ENCODE data around the gene PLPPR2.

GRCh38 chr19:11390359-11390758 lies 35.1 kb downstream of the PLPPR2 start:
- TF ChIP-seq POLR2AphosphoS5 (IDR thresholded peaks at IDR 0.05; ENCODE audit: low read depth, low read length) (no peak), POLR2A (IDR thresholded peaks at IDR 0.05; ENCODE audit: low read depth, low read length) (no peak)

Measured in GM12892 (cell line).